Measurements from ENCODE around the gene TNC.

TNC gene

DNA sequence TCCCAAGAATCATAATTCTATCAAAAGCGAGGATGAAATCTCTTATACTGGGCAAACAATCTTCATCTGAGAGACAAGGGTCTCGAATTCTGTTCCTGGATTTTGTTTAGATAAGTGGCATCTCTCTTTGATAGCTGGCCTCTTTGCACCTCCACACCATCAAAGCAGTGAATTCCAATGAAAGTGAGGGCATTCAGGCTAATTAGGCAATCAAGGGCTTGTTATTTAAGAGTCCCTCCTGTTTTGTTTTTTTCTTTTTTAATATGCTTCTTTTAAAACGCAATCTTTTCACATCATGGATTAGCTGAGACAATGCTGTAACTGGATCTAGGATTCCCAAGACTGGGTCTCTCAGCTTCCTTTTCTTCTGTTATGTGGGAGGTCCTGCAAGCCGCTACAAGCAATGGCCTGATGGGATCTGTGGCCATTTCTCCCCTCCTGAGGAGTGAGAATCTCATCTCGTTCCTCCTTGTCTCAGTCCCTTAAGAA is 67.9 kb downstream of the TNC start:
- TF ChIP-seq CTCF (conservative IDR thresholded peaks at IDR 0.05), result no peak
- no peak overlapping the region for H3K27ac ChIP-seq

- TF ChIP-seq CTCF (conservative IDR thresholded peaks at IDR 0.05), result no peak
- H3K27ac ChIP-seq, result peak overlapping the region; percentile 39
Measured at GRCh38 chr9:115046824-115047223, 71.1 kb downstream of the TNC start.

GRCh38 chr9:115046199-115046598 is 71.8 kb downstream of the TNC start:
- TF ChIP-seq CTCF (conservative IDR thresholded peaks at IDR 0.05), result no peak
- H3K27ac ChIP-seq, result peak overlapping the region; percentile 39

DNA sequence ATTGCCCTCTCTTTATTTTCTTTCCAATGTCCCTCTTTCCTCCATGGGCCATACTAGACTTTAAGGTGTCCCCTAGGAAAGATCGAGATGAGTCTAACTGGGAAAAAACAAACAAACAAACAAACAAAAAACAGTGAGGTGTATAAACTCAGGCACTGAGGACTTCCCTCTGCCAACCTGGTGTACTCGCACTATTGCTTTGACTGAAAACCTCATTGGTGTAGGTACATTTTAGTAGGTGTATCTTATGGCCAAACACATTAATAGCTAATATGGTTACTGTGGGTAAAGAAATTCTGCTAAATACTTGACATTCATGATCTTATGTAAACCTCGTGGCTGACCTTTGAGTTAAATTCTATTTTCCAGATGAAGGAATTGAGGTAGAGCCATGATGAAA is 74.3 kb downstream of the TNC start:
- no peak for TF ChIP-seq CTCF (conservative IDR thresholded peaks at IDR 0.05)
- peak overlapping the region; percentile 42 for H3K27ac ChIP-seq

GRCh38 chr9:115042781-115043509 is 75.0 kb downstream of the TNC start:
- TF ChIP-seq CTCF (conservative IDR thresholded peaks at IDR 0.05), result no peak
- H3K27ac ChIP-seq, result no peak overlapping the region

DNA sequence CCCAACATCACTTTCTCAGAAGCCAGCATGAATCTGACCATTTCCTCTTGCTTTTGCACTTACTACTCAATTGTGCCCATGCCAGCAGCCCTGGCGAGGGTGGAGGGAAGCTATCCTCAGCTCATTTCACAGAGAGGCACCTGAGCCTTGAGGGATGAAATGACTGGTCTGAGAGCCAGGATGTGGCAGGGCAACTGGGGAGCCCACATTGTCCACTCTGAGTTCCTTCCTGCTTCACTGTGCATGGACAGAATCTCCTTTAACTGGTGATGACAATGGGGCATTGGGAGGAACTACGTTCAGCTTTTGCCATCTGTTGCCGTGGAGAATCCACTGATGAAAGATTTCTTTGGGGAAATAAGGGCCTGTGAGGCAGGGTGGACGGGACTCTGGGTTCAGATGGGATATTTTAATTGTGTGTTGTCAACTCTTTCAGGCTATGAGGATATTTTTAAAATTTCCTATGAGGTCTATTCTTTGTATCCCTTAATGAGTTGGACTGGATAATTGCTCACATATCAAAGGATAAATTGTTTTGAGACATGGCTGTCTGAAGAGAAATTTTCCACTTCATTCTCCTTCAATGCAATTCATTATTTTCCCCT is 78.3 kb downstream of the TNC start:
- H3K27ac ChIP-seq, result no peak overlapping the region
- no peak for TF ChIP-seq CTCF (conservative IDR thresholded peaks at IDR 0.05)

DNA sequence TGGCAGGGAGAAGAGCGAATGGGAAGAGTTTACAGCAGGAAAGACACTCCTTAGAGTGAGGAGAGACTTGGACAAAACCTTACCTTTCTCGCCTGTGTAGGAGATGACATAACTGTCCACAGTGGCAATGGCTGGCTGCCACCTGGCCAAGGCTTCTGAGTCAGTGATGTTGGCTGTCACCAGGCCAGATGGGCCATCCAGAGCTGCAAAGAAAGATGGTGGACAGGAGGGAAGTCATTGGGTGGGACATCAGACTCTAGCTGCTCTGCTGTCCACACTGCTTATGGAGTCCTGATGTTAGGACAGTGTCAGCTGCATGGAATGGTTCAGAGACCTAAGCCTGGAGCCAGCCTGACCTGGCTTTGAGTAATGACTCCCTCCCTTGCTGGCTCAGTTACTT is 79.8 kb downstream of the TNC start:
- no peak for TF ChIP-seq CTCF (conservative IDR thresholded peaks at IDR 0.05)
- H3K27ac ChIP-seq, result no peak overlapping the region
